Measurements from ENCODE around the gene DSCAML1. TPM values are rescaled to one million over a fixed set of nuclear protein-coding genes. Genes with fewer than 3 reads are reported as not detected.

Gene DSCAML1
- total and polyA plus RNA-seq, 4 donors, result 0.18 to 1.5 (median 1.1) TPM

GRCh38 chr11:117580866-117581265, 216.2 kb downstream of the DSCAML1 start:
- H3K4me3 ChIP-seq, result no peak overlapping the region
- H3K36me3 ChIP-seq (ENCODE audit: control insufficient read depth in 4 of 4, insufficient read depth in 4 of 4, low read length in 4 of 4), result no peaks in the 10 kb centered on the region
- WGBS, 2 donors, result 76 to 82% methylated on average over 6 of the region's 6 CpGs
- no peak for ATAC-seq (ENCODE audit: insufficient read depth, low FRiP score)
- TF ChIP-seq CTCF (IDR thresholded peaks at IDR 0.05; ENCODE audit: control extremely low read depth, extremely low read depth), result no peak
- DNase-seq, result no peak
- H3K4me1 ChIP-seq (ENCODE audit: control insufficient read depth in 5 of 5, insufficient read depth in 5 of 5, low read length in 5 of 5), result no peaks in the 10 kb centered on the region
- no peak overlapping the region for H3K9ac ChIP-seq (ENCODE audit: insufficient read depth in 1 of 2, low read length in 2 of 2)
- peaks cover 0 to 18% (median 10%) of the 10 kb centered on the region in 3 donors for H3K27me3 ChIP-seq (ENCODE audit: control insufficient read depth in 3 of 3, insufficient read depth in 3 of 3, low read length in 2 of 3)
- H3K27ac ChIP-seq (ENCODE audit: low read depth in 1 of 2, low read length in 1 of 2), result no peak overlapping the region
- H3K9me3 ChIP-seq (ENCODE audit: control insufficient read depth in 4 of 4, insufficient read depth in 3 of 4, low read length in 3 of 4), result no peaks in the 10 kb centered on the region

- Histone ChIP-seq H3K4me3 (no peak overlapping the region), H3K9ac (ENCODE audit: insufficient read depth in 1 of 2, low read length in 2 of 2) (no peak overlapping the region), H3K36me3 (ENCODE audit: control insufficient read depth in 4 of 4, insufficient read depth in 4 of 4, low read length in 4 of 4) (no peaks in the 10 kb centered on the region), H3K4me1 (ENCODE audit: control insufficient read depth in 5 of 5, insufficient read depth in 5 of 5, low read length in 5 of 5) (no peaks in the 10 kb centered on the region), H3K9me3 (ENCODE audit: control insufficient read depth in 4 of 4, insufficient read depth in 3 of 4, low read length in 3 of 4) (no peaks in the 10 kb centered on the region), H3K27ac (ENCODE audit: low read depth in 1 of 2, low read length in 1 of 2) (no peak overlapping the region), H3K27me3 (ENCODE audit: control insufficient read depth in 3 of 3, insufficient read depth in 3 of 3, low read length in 2 of 3) (peaks cover 0 to 16% (median 10%) of the 10 kb centered on the region in 3 donors)
- 60 to 64% methylated on average over 2 of the region's 2 CpGs for WGBS, 2 donors
- ATAC-seq (ENCODE audit: insufficient read depth, low FRiP score) (no peak), DNase-seq (no peak)
- no peak for TF ChIP-seq CTCF (IDR thresholded peaks at IDR 0.05; ENCODE audit: control extremely low read depth, extremely low read depth)
Observed at GRCh38 chr11:117579161-117579560, 217.9 kb downstream of the DSCAML1 start.

GRCh38 chr11:117575856-117576255, 221.2 kb downstream of the DSCAML1 start:
- Histone ChIP-seq H3K27ac (ENCODE audit: low read depth in 1 of 2, low read length in 1 of 2) (no peak overlapping the region), H3K36me3 (ENCODE audit: control insufficient read depth in 4 of 4, insufficient read depth in 4 of 4, low read length in 4 of 4) (no peaks in the 10 kb centered on the region), H3K4me3 (no peak overlapping the region), H3K4me1 (ENCODE audit: control insufficient read depth in 5 of 5, insufficient read depth in 5 of 5, low read length in 5 of 5) (no peaks in the 10 kb centered on the region), H3K9me3 (ENCODE audit: control insufficient read depth in 4 of 4, insufficient read depth in 3 of 4, low read length in 3 of 4) (no peaks in the 10 kb centered on the region), H3K9ac (ENCODE audit: insufficient read depth in 1 of 2, low read length in 2 of 2) (no peak overlapping the region), H3K27me3 (ENCODE audit: control insufficient read depth in 3 of 3, insufficient read depth in 3 of 3, low read length in 2 of 3) (peaks cover 0 to 8% (median 4%) of the 10 kb centered on the region in 3 donors)
- no peak for ATAC-seq (ENCODE audit: insufficient read depth, low FRiP score)
- no peak for DNase-seq
- no peak for TF ChIP-seq CTCF (IDR thresholded peaks at IDR 0.05; ENCODE audit: control extremely low read depth, extremely low read depth)
- 89 to 95% methylated on average over 4 of the region's 4 CpGs for WGBS, 2 donors

- Histone ChIP-seq H3K4me1 (ENCODE audit: control insufficient read depth in 5 of 5, insufficient read depth in 5 of 5, low read length in 5 of 5) (no peaks in the 10 kb centered on the region), H3K27ac (ENCODE audit: low read depth in 1 of 2, low read length in 1 of 2) (no peak overlapping the region), H3K27me3 (ENCODE audit: control insufficient read depth in 3 of 3, insufficient read depth in 3 of 3, low read length in 2 of 3) (peaks cover 0 to 3% (median 0%) of the 10 kb centered on the region in 3 donors), H3K4me3 (no peak overlapping the region), H3K9me3 (ENCODE audit: control insufficient read depth in 4 of 4, insufficient read depth in 3 of 4, low read length in 3 of 4) (peaks cover 0 to 1% (median 0%) of the 10 kb centered on the region in 4 donors), H3K36me3 (ENCODE audit: control insufficient read depth in 4 of 4, insufficient read depth in 4 of 4, low read length in 4 of 4) (no peaks in the 10 kb centered on the region), H3K9ac (ENCODE audit: insufficient read depth in 1 of 2, low read length in 2 of 2) (no peak overlapping the region)
- DNase-seq (no peak), ATAC-seq (ENCODE audit: insufficient read depth, low FRiP score) (no peak)
- no peak for TF ChIP-seq CTCF (IDR thresholded peaks at IDR 0.05; ENCODE audit: control extremely low read depth, extremely low read depth)
- 86 to 98% methylated on average over 3 of the region's 3 CpGs for WGBS, 2 donors
Observed at GRCh38 chr11:117574551-117574950, 222.5 kb downstream of the DSCAML1 start.
